ENCODE results near the gene TNFAIP2. TPM values are rescaled to one million over a fixed set of nuclear protein-coding genes. Genes with fewer than 3 reads are reported as not detected.

TNFAIP2 gene
- total RNA-seq, 2 experiments from 2014 or later, result 0.12 to 0.60 TPM

DNA sequence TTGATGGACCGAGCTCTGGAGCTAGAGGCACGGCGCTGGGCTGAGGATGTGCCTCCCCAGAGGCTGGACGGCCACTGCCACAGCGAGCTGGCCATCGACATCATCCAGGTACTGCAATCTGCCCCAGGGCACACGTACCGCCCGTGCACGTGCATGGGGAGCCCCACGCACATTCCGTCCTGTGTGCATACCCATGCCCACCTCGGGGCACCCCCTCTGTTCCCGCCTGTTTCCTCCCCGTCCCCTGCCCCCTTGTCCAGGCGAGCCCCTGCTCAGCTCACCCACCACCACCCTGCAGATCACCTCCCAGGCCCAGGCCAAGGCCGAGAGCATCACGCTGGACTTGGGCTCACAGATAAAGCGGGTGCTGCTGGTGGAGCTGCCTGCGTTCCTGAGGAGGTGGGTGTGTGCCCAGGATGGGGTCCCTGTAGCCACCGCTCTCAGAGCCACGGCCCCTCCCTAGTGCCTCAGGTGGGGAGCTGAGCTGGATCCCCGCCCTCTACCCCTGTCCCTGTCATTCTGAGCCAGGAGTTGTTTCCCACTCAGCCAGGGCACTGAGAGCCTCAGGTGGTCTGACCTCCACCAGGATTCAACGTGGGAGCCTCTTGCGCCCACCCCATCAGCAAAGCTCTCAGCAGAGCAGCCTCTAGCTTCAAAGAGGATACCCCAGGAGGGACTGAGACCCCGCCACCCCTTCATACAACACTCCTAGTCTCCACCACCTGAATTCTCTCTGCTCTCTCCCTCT lies 6.9 kb downstream of the TNFAIP2 start:
- H3K27me3 Mint-ChIP-seq (ENCODE audit: low read depth), result no peaks in the 10 kb centered on the region
- H3K4me1 Mint-ChIP-seq (ENCODE audit: low read depth), result no peaks in the 10 kb centered on the region
- no peak for DNase-seq
- intact Hi-C loops (cut with micrococcal nuclease), result no loop called here
- H3K36me3 Mint-ChIP-seq (ENCODE audit: low read depth), result no peaks in the 10 kb centered on the region
- no peak overlapping the region for H3K27ac Mint-ChIP-seq
- CTCF ChIA-PET, result interaction anchor here (0.5 to 3.3 kb wide), 2 partner anchors 24 to 543 kb away, joined by 3 to 11 read pairs; no protein-coding TSS in a partner anchor
- no peaks in the 10 kb centered on the region for H3K9me3 Mint-ChIP-seq
- H3K4me3 Mint-ChIP-seq, result no peak overlapping the region

DNA sequence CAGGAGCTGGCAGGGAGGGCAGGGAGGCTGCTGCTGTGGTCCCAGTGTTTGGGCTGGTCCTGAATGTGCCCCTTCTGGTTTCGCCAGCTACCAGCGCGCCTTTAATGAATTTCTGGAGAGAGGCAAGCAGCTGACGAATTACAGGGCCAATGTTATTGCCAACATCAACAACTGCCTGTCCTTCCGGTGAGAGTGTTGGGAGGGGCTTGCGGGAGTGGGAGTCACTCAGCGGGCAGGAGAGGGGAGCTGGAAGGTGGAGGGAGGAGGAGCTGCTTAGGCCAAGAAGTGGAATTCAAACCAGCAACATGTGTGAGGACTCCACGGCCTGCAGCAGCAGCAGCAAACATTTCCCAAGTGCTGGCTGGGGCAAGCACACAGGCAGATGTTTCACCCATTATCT lies 7.7 kb downstream of the TNFAIP2 start:
- no peak for DNase-seq
- CTCF ChIA-PET, result interaction anchor here (0.5 to 3.3 kb wide), 2 partner anchors 25 to 544 kb away, joined by 3 to 11 read pairs; no protein-coding TSS in a partner anchor
- intact Hi-C loops (cut with micrococcal nuclease), result no loop called here
- H3K4me1 Mint-ChIP-seq (ENCODE audit: low read depth), result no peaks in the 10 kb centered on the region
- H3K4me3 Mint-ChIP-seq, result no peak overlapping the region
- no peaks in the 10 kb centered on the region for H3K9me3 Mint-ChIP-seq
- H3K36me3 Mint-ChIP-seq (ENCODE audit: low read depth), result no peaks in the 10 kb centered on the region
- H3K27ac Mint-ChIP-seq, result no peak overlapping the region
- no peaks in the 10 kb centered on the region for H3K27me3 Mint-ChIP-seq (ENCODE audit: low read depth)

- no peak overlapping the region for H3K4me3 Mint-ChIP-seq
- no peaks in the 10 kb centered on the region for H3K9me3 Mint-ChIP-seq
- DNase-seq, result no peak
- H3K4me1 Mint-ChIP-seq (ENCODE audit: low read depth), result no peaks in the 10 kb centered on the region
- intact Hi-C loops (cut with micrococcal nuclease), result no loop called here
- CTCF ChIA-PET, result no interaction called here
- no peaks in the 10 kb centered on the region for H3K27me3 Mint-ChIP-seq (ENCODE audit: low read depth)
- H3K27ac Mint-ChIP-seq, result no peak overlapping the region
- no peaks in the 10 kb centered on the region for H3K36me3 Mint-ChIP-seq (ENCODE audit: low read depth)
Measured at GRCh38 chr14:103131580-103131979, 8.3 kb downstream of the TNFAIP2 start.

DNA sequence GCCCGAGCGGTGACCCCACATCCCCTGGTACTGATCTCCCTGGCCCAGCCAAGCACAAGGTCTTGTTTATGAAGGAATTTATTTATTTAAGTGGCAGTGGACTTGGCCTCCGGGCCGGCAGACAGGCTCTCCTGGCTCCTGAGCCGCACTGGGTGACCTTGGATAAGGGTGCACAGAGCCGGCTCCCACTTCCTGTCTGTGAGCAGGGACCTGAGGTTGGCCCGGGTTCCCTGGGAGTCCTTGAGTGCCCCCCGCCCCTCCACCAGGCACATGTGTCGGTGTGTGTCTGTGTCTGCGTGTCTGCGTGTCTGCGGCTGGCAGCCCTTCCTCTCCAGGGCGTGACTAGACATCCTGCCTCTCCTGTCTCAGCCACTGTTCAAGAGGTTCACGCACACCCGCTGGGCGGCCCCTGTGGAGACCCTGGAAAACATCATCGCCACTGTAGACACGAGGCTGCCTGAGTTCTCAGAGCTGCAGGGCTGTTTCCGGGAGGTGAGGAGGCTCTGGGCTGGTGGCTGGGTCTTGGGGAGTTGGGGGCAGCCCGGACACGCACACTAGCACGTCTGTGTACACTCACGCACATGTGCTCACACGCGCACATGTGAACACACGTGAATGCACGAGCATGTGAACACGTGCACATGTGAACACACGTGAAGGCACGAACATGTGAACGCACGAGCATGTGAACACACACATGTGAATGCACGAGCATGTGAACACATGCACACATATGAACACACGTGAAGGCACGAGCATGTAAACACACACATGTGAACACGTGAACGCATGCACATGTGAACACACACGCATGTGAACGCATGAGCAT lies 9.3 kb downstream of the TNFAIP2 start:
- no peak overlapping the region for H3K4me3 Mint-ChIP-seq
- H3K27ac Mint-ChIP-seq, result no peak overlapping the region
- DNase-seq, result no peak
- H3K9me3 Mint-ChIP-seq, result no peaks in the 10 kb centered on the region
- intact Hi-C loops (cut with micrococcal nuclease), result no loop called here
- CTCF ChIA-PET, result no interaction called here
- no peaks in the 10 kb centered on the region for H3K36me3 Mint-ChIP-seq (ENCODE audit: low read depth)
- no peaks in the 10 kb centered on the region for H3K4me1 Mint-ChIP-seq (ENCODE audit: low read depth)
- H3K27me3 Mint-ChIP-seq (ENCODE audit: low read depth), result no peaks in the 10 kb centered on the region

DNA sequence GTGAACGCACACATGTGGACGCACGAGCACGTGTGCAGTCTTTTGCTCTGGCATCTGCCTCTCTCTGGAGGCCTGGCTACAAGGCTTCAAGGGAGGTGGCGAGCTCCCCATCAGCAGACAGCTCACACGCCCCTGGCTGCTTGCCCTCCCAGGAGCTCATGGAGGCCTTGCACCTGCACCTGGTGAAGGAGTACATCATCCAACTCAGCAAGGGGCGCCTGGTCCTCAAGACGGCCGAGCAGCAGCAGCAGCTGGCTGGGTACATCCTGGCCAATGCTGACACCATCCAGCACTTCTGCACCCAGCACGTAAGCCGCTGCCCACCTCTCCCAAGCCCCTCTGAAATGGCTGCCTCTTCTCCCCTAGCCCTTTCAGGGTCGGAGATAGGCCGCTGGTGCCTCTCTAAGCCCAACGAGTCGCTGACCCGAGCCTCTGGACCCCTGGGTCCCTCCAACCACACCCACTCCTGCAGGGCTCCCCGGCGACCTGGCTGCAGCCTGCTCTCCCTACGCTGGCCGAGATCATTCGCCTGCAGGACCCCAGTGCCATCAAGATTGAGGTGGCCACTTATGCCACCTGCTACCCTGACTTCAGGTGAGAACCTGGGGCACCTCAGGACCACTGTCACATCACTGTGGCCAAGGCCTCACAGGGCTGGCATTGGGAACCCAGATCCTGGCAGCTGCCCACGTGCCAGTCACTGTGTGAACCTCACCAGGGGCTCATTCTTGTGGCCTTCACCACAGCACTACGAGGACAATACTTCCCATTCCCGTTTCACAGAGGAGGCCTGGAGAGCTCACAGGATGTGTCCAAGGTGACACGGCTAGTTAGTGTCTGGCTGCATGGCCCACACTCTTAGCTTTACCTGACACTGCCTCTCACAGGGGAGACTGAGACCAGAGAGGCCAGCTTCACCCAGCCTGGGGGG lies 10.2 kb downstream of the TNFAIP2 start:
- CTCF ChIA-PET, result interaction anchor here (1.3 kb wide), 1 partner anchor 28 kb away, joined by 4 read pairs; no protein-coding TSS in a partner anchor
- Mint-ChIP-seq H3K4me1 (ENCODE audit: low read depth) (no peaks in the 10 kb centered on the region), H3K4me3 (no peak overlapping the region), H3K36me3 (ENCODE audit: low read depth) (no peaks in the 10 kb centered on the region), H3K27me3 (ENCODE audit: low read depth) (peaks cover 2% of the 10 kb centered on the region), H3K27ac (no peak overlapping the region), H3K9me3 (no peaks in the 10 kb centered on the region)
- intact Hi-C loops (cut with micrococcal nuclease), result no loop called here
- no peak for DNase-seq

DNA sequence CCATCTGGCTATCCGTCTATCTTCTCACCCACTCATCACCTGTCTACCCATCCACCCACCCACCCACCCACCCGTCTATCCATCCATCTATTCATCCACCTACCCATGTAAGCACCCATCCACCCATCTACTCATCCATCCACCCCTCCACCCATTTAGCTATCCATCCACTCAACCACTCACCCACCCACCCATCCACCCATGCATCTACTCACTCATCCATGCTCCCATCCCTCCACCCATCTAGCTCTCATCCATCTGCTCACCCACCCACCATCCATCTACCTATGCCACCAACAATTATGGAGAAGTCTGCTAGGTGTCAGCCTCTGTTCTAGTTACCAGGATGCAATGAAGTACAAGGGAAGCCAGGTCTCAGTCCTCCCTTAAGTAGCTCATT lies 11.1 kb downstream of the TNFAIP2 start:
- CTCF ChIA-PET, result interaction anchor here (1.3 kb wide), 2 partner anchors 29 kb away, joined by 4 to 11 read pairs; no protein-coding TSS in a partner anchor
- H3K27ac Mint-ChIP-seq, result no peak overlapping the region
- no peak overlapping the region for H3K4me3 Mint-ChIP-seq
- H3K4me1 Mint-ChIP-seq (ENCODE audit: low read depth), result no peaks in the 10 kb centered on the region
- no peaks in the 10 kb centered on the region for H3K36me3 Mint-ChIP-seq (ENCODE audit: low read depth)
- intact Hi-C loops (cut with micrococcal nuclease), result no loop called here
- DNase-seq, result no peak
- H3K9me3 Mint-ChIP-seq, result no peaks in the 10 kb centered on the region
- H3K27me3 Mint-ChIP-seq (ENCODE audit: low read depth), result peaks cover 4% of the 10 kb centered on the region

DNA sequence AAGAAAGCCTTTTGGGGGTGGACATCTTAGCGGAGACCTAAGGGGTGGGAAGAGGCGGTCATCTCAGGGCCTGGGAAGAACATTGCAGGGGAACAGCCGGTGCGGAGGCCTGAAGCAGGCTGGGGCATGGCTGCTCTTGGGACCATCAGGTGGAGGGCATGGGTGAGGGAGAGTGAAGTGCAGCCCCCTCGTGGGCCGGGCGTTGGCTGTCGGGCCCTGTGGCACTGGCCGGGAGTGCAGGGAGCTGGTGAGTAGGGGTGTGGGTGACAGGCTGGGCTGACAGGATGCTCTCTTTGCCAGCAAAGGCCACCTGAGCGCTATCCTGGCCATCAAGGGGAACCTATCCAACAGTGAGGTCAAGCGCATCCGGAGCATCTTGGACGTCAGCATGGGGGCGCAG lies 11.7 kb downstream of the TNFAIP2 start:
- H3K27ac Mint-ChIP-seq, result no peak overlapping the region
- H3K4me3 Mint-ChIP-seq, result no peak overlapping the region
- intact Hi-C loops (cut with micrococcal nuclease), result no loop called here
- no peaks in the 10 kb centered on the region for H3K9me3 Mint-ChIP-seq
- H3K27me3 Mint-ChIP-seq (ENCODE audit: low read depth), result peaks cover 4% of the 10 kb centered on the region
- CTCF ChIA-PET, result interaction anchor here (0.6 to 1.3 kb wide), 2 partner anchors 30 to 624 kb away, joined by 5 to 11 read pairs; no protein-coding TSS in a partner anchor
- H3K36me3 Mint-ChIP-seq (ENCODE audit: low read depth), result no peaks in the 10 kb centered on the region
- DNase-seq, result no peak
- no peaks in the 10 kb centered on the region for H3K4me1 Mint-ChIP-seq (ENCODE audit: low read depth)

- Mint-ChIP-seq H3K36me3 (ENCODE audit: low read depth) (no peaks in the 10 kb centered on the region), H3K27me3 (ENCODE audit: low read depth) (peaks cover 6% of the 10 kb centered on the region), H3K27ac (no peak overlapping the region), H3K4me1 (ENCODE audit: low read depth) (no peaks in the 10 kb centered on the region), H3K9me3 (no peaks in the 10 kb centered on the region), H3K4me3 (no peak overlapping the region)
- DNase-seq, result no peak
- CTCF ChIA-PET, result interaction anchor here (0.6 to 1.3 kb wide), 2 partner anchors 31 to 624 kb away, joined by 5 to 11 read pairs; no protein-coding TSS in a partner anchor
- intact Hi-C loops (cut with micrococcal nuclease), result no loop called here
Measured at GRCh38 chr14:103135333-103136260, 12.3 kb downstream of the TNFAIP2 start.

GRCh38 chr14:103136388-103137271 lies 13.4 kb downstream of the TNFAIP2 start:
- Mint-ChIP-seq H3K9me3 (no peaks in the 10 kb centered on the region), H3K36me3 (ENCODE audit: low read depth) (no peaks in the 10 kb centered on the region), H3K4me3 (no peak overlapping the region), H3K4me1 (ENCODE audit: low read depth) (peaks cover 3% of the 10 kb centered on the region), H3K27ac (no peak overlapping the region), H3K27me3 (ENCODE audit: low read depth) (peaks cover 12% of the 10 kb centered on the region)
- DNase-seq, result no peak
- intact Hi-C loops (cut with micrococcal nuclease), result no loop called here
- CTCF ChIA-PET, result interaction anchor here (2.0 kb wide), 1 partner anchor 32 kb away, joined by 6 read pairs; no protein-coding TSS in a partner anchor

DNA sequence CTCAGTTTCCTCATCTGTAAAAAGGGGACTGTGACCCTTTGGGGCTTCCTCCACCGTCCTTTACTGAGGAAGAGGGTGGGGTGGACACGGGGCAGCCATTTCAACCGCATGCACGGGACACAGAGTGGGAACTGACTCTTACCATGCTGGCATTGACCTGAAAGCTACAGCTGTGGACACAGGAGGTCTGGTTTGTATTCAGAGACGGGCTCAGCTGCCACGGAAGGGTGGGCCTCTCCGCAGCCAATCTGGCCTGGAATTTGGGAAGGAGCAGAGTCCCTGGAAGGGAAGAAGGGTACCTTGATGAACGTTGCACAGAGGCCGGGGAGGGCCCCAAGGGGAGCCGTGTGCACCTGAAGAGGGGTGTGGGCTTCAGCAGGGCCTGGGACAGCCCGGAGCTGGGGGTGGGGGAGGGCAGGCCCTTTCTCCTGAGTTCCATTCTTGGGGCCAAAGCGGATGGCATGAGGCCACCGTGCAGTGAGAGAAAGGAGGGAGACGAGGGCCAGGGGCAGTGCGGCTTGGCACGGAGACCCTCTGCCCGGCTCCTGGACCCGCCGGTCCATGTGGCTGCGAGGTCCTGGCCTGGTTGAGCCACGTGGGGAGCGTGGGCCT lies 14.5 kb downstream of the TNFAIP2 start:
- H3K4me1 Mint-ChIP-seq (ENCODE audit: low read depth), result peaks cover 3% of the 10 kb centered on the region
- H3K27ac Mint-ChIP-seq, result no peak overlapping the region
- H3K9me3 Mint-ChIP-seq, result no peaks in the 10 kb centered on the region
- peaks cover 20% of the 10 kb centered on the region for H3K27me3 Mint-ChIP-seq (ENCODE audit: low read depth)
- CTCF ChIA-PET, result interaction anchor here (2.0 kb wide), 1 partner anchor 33 kb away, joined by 6 read pairs; no protein-coding TSS in a partner anchor
- no peak for DNase-seq
- no peak overlapping the region for H3K4me3 Mint-ChIP-seq
- intact Hi-C loops (cut with micrococcal nuclease), result no loop called here
- H3K36me3 Mint-ChIP-seq (ENCODE audit: low read depth), result no peaks in the 10 kb centered on the region

All from activated naive CD4-positive, alpha-beta T cell treated with anti-CD3 and anti-CD28 coated beads for 36 hours (primary cell).